Measurements from ENCODE around the gene CPA4.

The CPA4 gene

DNA sequence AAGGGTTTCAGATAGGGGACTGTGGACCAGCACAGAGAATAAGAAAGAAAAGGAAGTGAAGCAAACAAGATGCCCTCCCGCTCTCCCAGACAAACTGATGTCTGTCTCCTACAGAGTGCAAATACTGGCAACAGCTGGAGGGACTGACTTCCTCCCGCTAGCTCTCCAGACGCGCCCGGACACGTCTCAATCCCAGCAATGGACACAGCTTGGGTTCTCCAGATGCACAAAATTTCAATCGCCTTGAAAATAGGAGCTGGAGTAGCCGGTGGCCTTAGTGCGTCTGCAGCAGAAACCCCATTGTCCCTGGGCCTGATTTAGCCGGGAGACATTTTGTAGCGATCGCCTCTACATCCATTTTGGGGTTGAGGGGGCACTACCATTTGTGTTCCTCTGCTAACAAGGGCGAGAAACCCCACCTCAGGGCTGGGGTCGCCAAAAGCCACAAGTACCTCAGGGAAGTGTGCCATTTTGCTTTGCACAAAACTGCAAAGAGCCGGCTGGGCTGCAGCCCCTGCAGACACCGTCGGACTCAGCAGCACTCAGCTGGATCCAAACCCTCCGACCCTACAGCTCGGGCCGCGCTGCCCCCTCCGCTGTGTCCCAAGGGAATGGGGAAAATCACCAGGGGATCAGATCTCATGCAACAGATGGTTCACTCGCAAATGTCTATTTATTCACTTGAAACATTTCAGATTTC, 20.4 kb upstream of the CPA4 start:
- no peak for DNase-seq (ENCODE audit: low read depth)
- TF ChIP-seq, protein P1, sequence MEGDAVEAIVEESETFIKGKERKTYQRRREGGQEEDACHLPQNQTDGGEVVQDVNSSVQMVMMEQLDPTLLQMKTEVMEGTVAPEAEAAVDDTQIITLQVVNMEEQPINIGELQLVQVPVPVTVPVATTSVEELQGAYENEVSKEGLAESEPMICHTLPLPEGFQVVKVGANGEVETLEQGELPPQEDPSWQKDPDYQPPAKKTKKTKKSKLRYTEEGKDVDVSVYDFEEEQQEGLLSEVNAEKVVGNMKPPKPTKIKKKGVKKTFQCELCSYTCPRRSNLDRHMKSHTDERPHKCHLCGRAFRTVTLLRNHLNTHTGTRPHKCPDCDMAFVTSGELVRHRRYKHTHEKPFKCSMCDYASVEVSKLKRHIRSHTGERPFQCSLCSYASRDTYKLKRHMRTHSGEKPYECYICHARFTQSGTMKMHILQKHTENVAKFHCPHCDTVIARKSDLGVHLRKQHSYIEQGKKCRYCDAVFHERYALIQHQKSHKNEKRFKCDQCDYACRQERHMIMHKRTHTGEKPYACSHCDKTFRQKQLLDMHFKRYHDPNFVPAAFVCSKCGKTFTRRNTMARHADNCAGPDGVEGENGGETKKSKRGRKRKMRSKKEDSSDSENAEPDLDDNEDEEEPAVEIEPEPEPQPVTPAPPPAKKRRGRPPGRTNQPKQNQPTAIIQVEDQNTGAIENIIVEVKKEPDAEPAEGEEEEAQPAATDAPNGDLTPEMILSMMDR (conservative IDR thresholded peaks at IDR 0.05; ENCODE audit: control insufficient read depth, insufficient read depth, low read depth, low read length): no peak
- H3K4me3 ChIP-seq (ENCODE audit: control insufficient read depth, low read depth, low read length): no peak overlapping the region

DNA sequence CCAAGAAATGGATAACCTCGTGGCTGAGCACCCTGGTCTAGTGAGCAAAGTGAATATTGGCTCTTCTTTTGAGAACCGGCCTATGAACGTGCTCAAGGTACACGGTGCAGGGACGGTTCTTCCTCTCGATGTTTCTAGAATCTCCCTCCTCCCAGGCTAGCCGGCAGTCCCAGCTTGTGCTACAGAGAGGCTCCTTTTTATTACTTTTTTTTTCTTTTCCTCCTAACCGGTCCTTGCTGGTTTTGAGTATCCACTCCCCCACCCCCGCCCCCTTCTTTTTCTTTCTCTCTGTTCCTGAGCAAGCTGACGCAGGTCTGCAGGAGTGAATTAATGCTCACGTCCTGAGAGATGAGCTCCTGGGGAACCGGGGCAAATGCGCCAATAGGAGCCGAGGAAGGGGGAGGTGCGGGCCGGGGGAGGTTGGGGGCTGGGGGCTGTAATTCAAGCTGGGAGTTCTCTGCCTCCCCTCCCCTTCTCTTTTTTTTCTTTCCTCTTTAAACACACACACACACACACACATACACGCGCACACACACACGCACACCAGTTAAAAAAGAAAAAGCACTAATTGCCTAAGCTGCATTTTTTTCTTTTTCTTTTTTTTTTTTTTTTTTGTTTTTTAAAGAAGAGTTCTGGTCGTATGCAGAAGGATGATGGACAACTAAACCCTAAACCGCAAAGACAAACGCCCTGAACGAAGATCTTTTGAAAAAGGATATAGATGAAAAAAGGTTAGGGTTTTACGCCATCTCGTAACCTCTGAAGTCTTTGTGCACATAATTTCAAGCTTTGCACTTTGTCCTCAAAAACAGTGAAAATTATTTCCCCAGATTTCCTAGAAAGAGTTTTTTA, 19.7 kb upstream of the CPA4 start:
- TF ChIP-seq, protein P1 (conservative IDR thresholded peaks at IDR 0.05; ENCODE audit: control insufficient read depth, insufficient read depth, low read depth, low read length): no peak
- DNase-seq (ENCODE audit: low read depth): no peak
- no peak overlapping the region for H3K4me3 ChIP-seq (ENCODE audit: control insufficient read depth, low read depth, low read length)

DNA sequence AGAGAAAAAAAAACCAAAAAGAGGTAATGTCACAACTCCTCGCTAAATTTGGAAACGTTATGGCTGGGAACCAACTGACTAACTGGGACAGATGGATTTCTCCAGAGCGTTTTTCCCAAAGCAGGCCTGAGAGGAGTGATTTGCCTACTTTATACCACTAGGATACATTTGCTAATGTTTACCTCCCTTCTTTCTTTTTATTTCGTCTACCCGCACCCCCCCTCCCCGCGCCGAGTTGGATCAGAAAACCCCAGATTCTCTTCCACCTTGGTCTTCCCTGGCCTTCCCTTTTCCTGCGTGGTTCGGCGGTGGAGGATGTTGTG, 19.1 kb upstream of the CPA4 start:
- DNase-seq (ENCODE audit: low read depth): peak; percentile 87
- H3K4me3 ChIP-seq (ENCODE audit: control insufficient read depth, low read depth, low read length): no peak overlapping the region
- TF ChIP-seq, protein P1 (conservative IDR thresholded peaks at IDR 0.05; ENCODE audit: control insufficient read depth, insufficient read depth, low read depth, low read length): peak; percentile 28

DNA sequence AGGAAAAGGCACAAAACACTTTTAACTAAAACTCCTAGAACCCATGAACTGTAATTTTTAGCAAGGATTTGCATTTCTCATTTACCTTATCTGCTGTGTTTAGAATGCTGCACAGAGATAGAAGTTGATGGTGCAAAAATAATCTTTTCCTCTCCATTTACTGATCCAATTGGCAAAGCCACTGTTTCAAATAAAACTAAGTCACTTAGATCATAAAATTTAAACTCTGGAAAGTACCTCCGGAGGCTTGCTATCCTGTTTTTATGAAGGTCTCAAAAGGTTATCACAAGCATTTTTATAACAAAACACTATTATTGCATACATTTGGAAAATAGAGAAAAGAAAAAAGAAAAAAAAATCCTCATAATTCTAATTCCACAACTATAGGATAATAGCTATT, 18.7 kb upstream of the CPA4 start:
- DNase-seq (ENCODE audit: low read depth): no peak
- TF ChIP-seq, protein P1 (conservative IDR thresholded peaks at IDR 0.05; ENCODE audit: control insufficient read depth, insufficient read depth, low read depth, low read length): no peak

GRCh38 chr7:130274983-130275591, 17.9 kb upstream of the CPA4 start:
- TF ChIP-seq, protein P1 (conservative IDR thresholded peaks at IDR 0.05; ENCODE audit: control insufficient read depth, insufficient read depth, low read depth, low read length): no peak
- no peak for DNase-seq (ENCODE audit: low read depth)
- H3K4me3 ChIP-seq (ENCODE audit: control insufficient read depth, low read depth, low read length): no peak overlapping the region

More for the DNA sequence above, 18.7 kb upstream of the CPA4 start:
- no peak overlapping the region for H3K4me3 ChIP-seq (ENCODE audit: control insufficient read depth, low read depth, low read length)

DNA sequence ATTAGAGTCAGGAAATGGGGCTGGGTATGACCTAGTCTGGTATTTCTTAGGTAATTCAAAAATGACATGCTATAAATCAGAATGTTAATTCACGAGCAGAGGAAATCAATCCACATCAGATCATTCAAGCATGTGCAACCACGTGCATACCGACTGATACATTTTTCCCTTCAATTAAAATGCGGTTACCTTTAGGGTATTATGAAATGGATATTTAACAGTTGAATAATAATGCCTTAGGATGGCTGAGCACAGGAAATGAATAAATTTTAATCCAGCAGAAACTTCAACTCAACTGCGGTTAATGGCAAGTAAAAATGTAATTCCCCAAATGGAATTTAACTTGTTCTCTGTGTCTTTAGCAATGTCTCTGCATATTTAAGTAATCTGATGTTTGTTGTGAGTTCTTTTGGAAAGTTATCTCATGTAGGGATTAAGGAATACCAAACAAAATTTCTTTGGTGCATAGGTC, 17.1 kb upstream of the CPA4 start:
- DNase-seq (ENCODE audit: low read depth): no peak
- TF ChIP-seq, protein P1 (conservative IDR thresholded peaks at IDR 0.05; ENCODE audit: control insufficient read depth, insufficient read depth, low read depth, low read length): no peak
- no peak overlapping the region for H3K4me3 ChIP-seq (ENCODE audit: control insufficient read depth, low read depth, low read length)
